GM23338 (cell line): ENCODE results near the gene LIMA1. TPM values are rescaled to one million over a fixed set of nuclear protein-coding genes. Genes with fewer than 3 reads are reported as not detected.

Source experiments
- ATAC-seq: fragments of 200-7000 bp; cut with Tn5 transposase; 3 replicates; pipeline ENCODE4 v1.9.1; 2020
- DNase-seq: peaks from one replicate; pipeline ENCODE4 v3.0.0-alpha.2; 2015; ENCODE audit warnings: low spot score
- H2AFZ ChIP-seq: fragments of 200-600 bp; sonication (generic); 2 replicates; pipeline ENCODE4 v1.8.0; 2016; ENCODE audit warnings: antibody characterized with exemption, mild to moderate bottlenecking, moderate library complexity
- H3F3A ChIP-seq: fragments of 200-600 bp; sonication (generic); replicated peaks from 2 replicates; pipeline ENCODE4 v1.8.0; 2017; ENCODE audit warnings: antibody characterized with exemption, mixed run types, low read depth
- H3K27ac ChIP-seq: fragments of 200-600 bp; sonication (generic); 2 replicates; pipeline ENCODE4 v1.6.1; 2016; ENCODE audit warnings: low read depth
- H3K27me3 ChIP-seq: fragments of 200-600 bp; sonication (generic); 2 replicates; pipeline ENCODE4 v1.8.0; 2016; ENCODE audit warnings: mild to moderate bottlenecking, mixed run types, moderate library complexity; ENCODE audit not compliant: insufficient read depth
- H3K36me3 ChIP-seq: fragments of 200-600 bp; sonication (generic); 2 replicates; pipeline ENCODE4 v1.8.0; 2016; ENCODE audit warnings: mild to moderate bottlenecking; ENCODE audit not compliant: insufficient read depth
- H3K4me1 ChIP-seq: fragments of 200-600 bp; sonication (generic); 2 replicates; pipeline ENCODE4 v1.8.0; 2016; ENCODE audit warnings: mild to moderate bottlenecking, moderate library complexity; ENCODE audit not compliant: insufficient read depth
- H3K4me2 ChIP-seq: fragments of 200-600 bp; sonication (generic); 2 replicates; pipeline ENCODE4 v1.7.1; 2017; ENCODE audit warnings: mixed run types
- H3K4me3 ChIP-seq: fragments of 200-600 bp; sonication (generic); 2 replicates; pipeline ENCODE4 v1.6.1; 2016; ENCODE audit warnings: mixed run types
- H3K79me2 ChIP-seq: fragments of 200-600 bp; sonication (generic); replicated peaks from 2 replicates; pipeline ENCODE4 v1.8.0; 2017; ENCODE audit warnings: mild to moderate bottlenecking; ENCODE audit not compliant: insufficient read depth
- H3K9me2 ChIP-seq: fragments of 200-600 bp; sonication (generic); 2 replicates; pipeline ENCODE4 v1.8.0; 2017; ENCODE audit not compliant: insufficient read depth
- H4K20me1 ChIP-seq: fragments of 200-600 bp; sonication (generic); replicated peaks from 2 replicates; pipeline ENCODE4 v1.8.0; 2017; ENCODE audit warnings: mild to moderate bottlenecking; ENCODE audit not compliant: insufficient read depth
- H3K27ac Mint-ChIP-seq: 2 replicates; pipeline ENCODE4 v1.8.0; 2020; ENCODE audit warnings: inconsistent platforms, mild to moderate bottlenecking, moderate library complexity, mixed read lengths
- H3K27me3 Mint-ChIP-seq: 3 replicates; pipeline ENCODE4 v1.8.0; 2022; ENCODE audit warnings: low read depth, mild to moderate bottlenecking, moderate library complexity, mixed read lengths, inconsistent platforms; ENCODE audit not compliant: insufficient read depth, poor library complexity
- H3K36me3 Mint-ChIP-seq: 3 replicates; pipeline ENCODE4 v1.8.0; 2021; ENCODE audit warnings: low read depth, mild to moderate bottlenecking, inconsistent platforms, moderate library complexity, mixed read lengths
- H3K4me1 Mint-ChIP-seq: 3 replicates; pipeline ENCODE4 v1.8.0; 2020; ENCODE audit warnings: mild to moderate bottlenecking, inconsistent platforms, mixed read lengths
- H3K4me3 Mint-ChIP-seq: 3 replicates; pipeline ENCODE4 v1.8.0; 2021; ENCODE audit warnings: moderate library complexity, mild to moderate bottlenecking, inconsistent platforms, mixed read lengths
- H3K9me3 Mint-ChIP-seq: 3 replicates; pipeline ENCODE4 v1.8.0; 2020; ENCODE audit warnings: moderate library complexity, mild to moderate bottlenecking, inconsistent platforms, mixed read lengths
- CREB1 ChIP-seq: fragments of 250-450 bp; sonication (Bioruptor Pico); IDR thresholded peaks from 2 replicates; pipeline ENCODE4 v1.5.0; 2020; ENCODE audit warnings: low read depth, mild to moderate bottlenecking, moderate library complexity
- CTCF ChIP-seq, 2 experiments: fragments of 200-600 bp in 1 of 2; sonication (generic) in 1 of 2; conservative IDR thresholded peaks; 2 replicates each; pipeline versions ENCODE4 v1.5.1 to v1.6.1; 2016 to 2017; ENCODE audit warnings: antibody characterized with exemption in 2 of 2, low read depth in 2 of 2, mild to moderate bottlenecking in 2 of 2, moderate library complexity in 1 of 2
- ETS1 ChIP-seq: IDR thresholded peaks from 2 replicates; pipeline ENCODE4 v1.6.1; 2016; ENCODE audit warnings: antibody characterized with exemption
- EZH2 ChIP-seq: fragments of 200-600 bp; sonication (generic); IDR thresholded peaks from one replicate; pipeline ENCODE4 v1.8.0; 2017; ENCODE audit warnings: antibody characterized with exemption, mild to moderate bottlenecking, low read depth; ENCODE audit not compliant: unreplicated experiment
- EZH2phosphoT487 ChIP-seq: fragments of 200-600 bp; sonication (generic); IDR thresholded peaks from one replicate; pipeline ENCODE4 v1.8.1; 2018; ENCODE audit warnings: antibody characterized with exemption; ENCODE audit not compliant: unreplicated experiment
- JUNB ChIP-seq: IDR thresholded peaks from one replicate; pipeline ENCODE4 v1.6.1; 2016; ENCODE audit warnings: antibody characterized with exemption; ENCODE audit not compliant: unreplicated experiment
- NANOG ChIP-seq: IDR thresholded peaks from 2 replicates; pipeline ENCODE4 v1.6.1; 2016; ENCODE audit warnings: antibody characterized with exemption, borderline replicate concordance
- POLR2AphosphoS5 ChIP-seq: IDR thresholded peaks from 2 replicates; pipeline ENCODE4 v1.6.1; 2016; ENCODE audit warnings: antibody characterized with exemption, low read depth
- REST ChIP-seq: IDR thresholded peaks from one replicate; pipeline ENCODE4 v1.6.1; 2018; ENCODE audit warnings: antibody characterized with exemption; ENCODE audit not compliant: unreplicated experiment
- STAT1 ChIP-seq: IDR thresholded peaks from one replicate; pipeline ENCODE4 v1.6.1; 2016; ENCODE audit warnings: antibody characterized with exemption; ENCODE audit not compliant: unreplicated experiment
- ZNF114 ChIP-seq: fragments of 250-450 bp; sonication (Bioruptor Pico); IDR thresholded peaks from 2 replicates; pipeline ENCODE4 v1.5.0; 2020; ENCODE audit warnings: mild to moderate bottlenecking, moderate library complexity
- ZNF331 ChIP-seq: fragments of 250-450 bp; sonication (Bioruptor Pico); IDR thresholded peaks from 2 replicates; pipeline ENCODE4 v1.5.0; 2020; ENCODE audit warnings: low read depth, mild to moderate bottlenecking, moderate library complexity
- polyA plus RNA-seq: library from polyadenylated mRNA; unstranded; fragments of >200 nt; fragmentation: Nextera tagmentation; extraction: Ambion mirVana; gene quantifications from 2 replicates; pipeline ENCODE4 v1.2.1, GENCODE V29; 2016
- total RNA-seq: library from RNA; depleted of rRNA; stranded (reverse); fragments of >200 nt; shearing (Covaris generic); gene quantifications from 2 replicates; pipeline ENCODE4 v1.2.3, GENCODE V29; 2014

Gene LIMA1
- total and polyA plus RNA-seq, 2 experiments from 2014 or later, result 27.7 to 29.6 TPM

- Mint-ChIP-seq H3K27ac (no peak overlapping the region), H3K27me3 (no peaks in the 10 kb centered on the region), H3K36me3 (peaks cover 51% of the 10 kb centered on the region), H3K4me1 (peaks cover 2% of the 10 kb centered on the region; the same call in 1 of the 3 replicates), H3K9me3 (no peaks in the 10 kb centered on the region), H3K4me3 (no peak overlapping the region)
- Histone ChIP-seq H3K4me1 (no peaks in the 10 kb centered on the region), H3K36me3 (peaks cover 37% of the 10 kb centered on the region), H3K9me2 (no peaks in the 10 kb centered on the region), H3K4me3 (no peak overlapping the region), H3K27ac (no peak overlapping the region; the same call in 1 of the 2 replicates), H4K20me1 (no peaks in the 10 kb centered on the region), H3K27me3 (no peaks in the 10 kb centered on the region), H3K79me2 (no peaks in the 10 kb centered on the region), H2AFZ (no peak overlapping the region), H3K4me2 (no peak overlapping the region), H3F3A (no peaks in the 10 kb centered on the region)
- no peak for ATAC-seq
- no peak for DNase-seq
- TF ChIP-seq NANOG (no peak), EZH2 (no peak)
Measured at GRCh38 chr12:50196537-50196936, 86.8 kb downstream of the LIMA1 start.

GRCh38 chr12:50195832-50196231 is 87.5 kb downstream of the LIMA1 start:
- H3K9me2 ChIP-seq, result no peaks in the 10 kb centered on the region
- H3K4me1 ChIP-seq, result no peaks in the 10 kb centered on the region
- H3K36me3 Mint-ChIP-seq, result peaks cover 51% of the 10 kb centered on the region
- no peaks in the 10 kb centered on the region for H3K27me3 Mint-ChIP-seq
- no peaks in the 10 kb centered on the region for H3K79me2 ChIP-seq
- no peaks in the 10 kb centered on the region for H3K4me1 Mint-ChIP-seq
- no peak overlapping the region for H3K4me3 Mint-ChIP-seq
- DNase-seq (no peak), ATAC-seq (no peak)
- no peaks in the 10 kb centered on the region for H3F3A ChIP-seq
- no peak overlapping the region for H2AFZ ChIP-seq
- no peak overlapping the region for H3K4me2 ChIP-seq
- no peak overlapping the region for H3K4me3 ChIP-seq
- H3K9me3 Mint-ChIP-seq, result no peaks in the 10 kb centered on the region
- no peaks in the 10 kb centered on the region for H3K27me3 ChIP-seq
- H3K27ac Mint-ChIP-seq, result no peak overlapping the region
- H4K20me1 ChIP-seq, result no peaks in the 10 kb centered on the region
- no peak overlapping the region for H3K27ac ChIP-seq
- peaks cover 30% of the 10 kb centered on the region for H3K36me3 ChIP-seq
- TF ChIP-seq JUNB (no peak), STAT1 (no peak), EZH2 (no peak), CREB1 (CRISPR knock-in tag) (no peak), EZH2phosphoT487 (no peak), REST (no peak), POLR2AphosphoS5 (no peak), ZNF331 (CRISPR knock-in tag) (no peak), ZNF114 (no peak), ETS1 (no peak), CTCF (conservative IDR thresholded peaks at IDR 0.05; ENCODE audit: low read depth in 2 of 2) (no peak)
